Effector memory CD4-positive, alpha-beta T cell (primary cell): ENCODE results near the gene OR52R1.
"Not testable (repeated sequence)": the region's sequence is repeated elsewhere in the genome, so short reads cannot be mapped to it uniquely, and the experiment has no call there.

ENCODE experiments used
- DNase-seq, 3 donors: peaks; one replicate each; pipeline ENCODE4 v3.0.0-alpha.2; 2020
- H3K27ac ChIP-seq: 2 replicates; pipeline ENCODE4 v1.7.0; 2013; ENCODE audit warnings: mild to moderate bottlenecking, low read length, moderate library complexity; ENCODE audit not compliant: insufficient read depth, poor library complexity, severe bottlenecking
- H3K27me3 ChIP-seq: replicated peaks from 2 replicates; pipeline ENCODE4 v1.7.0; 2013; ENCODE audit warnings: mild to moderate bottlenecking, low read length; ENCODE audit not compliant: insufficient read depth, control insufficient read depth, poor library complexity, severe bottlenecking
- H3K36me3 ChIP-seq: 2 replicates; pipeline ENCODE4 v1.7.0; 2013; ENCODE audit warnings: mild to moderate bottlenecking, low read length, moderate library complexity; ENCODE audit not compliant: control insufficient read depth, insufficient read depth
- H3K4me1 ChIP-seq: 2 replicates; pipeline ENCODE4 v1.7.0; 2013; ENCODE audit warnings: low read length, mild to moderate bottlenecking; ENCODE audit not compliant: control insufficient read depth, insufficient read depth, poor library complexity, severe bottlenecking
- H3K4me3 ChIP-seq: 2 replicates; pipeline ENCODE4 v1.7.0; 2013; ENCODE audit warnings: low read length, low read depth, mild to moderate bottlenecking; ENCODE audit not compliant: insufficient read depth, poor library complexity, severe bottlenecking
- H3K9me3 ChIP-seq: 2 replicates; pipeline ENCODE4 v1.7.0; 2013; ENCODE audit warnings: mild to moderate bottlenecking, low read length, moderate library complexity; ENCODE audit not compliant: control insufficient read depth

Gene OR52R1

GRCh38 chr11:4808476-4808875 lies 4.3 kb upstream of the OR52R1 start:
- Histone ChIP-seq H3K9me3 (no peaks in the 10 kb centered on the region), H3K36me3 (no peaks in the 10 kb centered on the region), H3K4me1 (no peaks in the 10 kb centered on the region), H3K27ac (no peak overlapping the region), H3K4me3 (no peak overlapping the region), H3K27me3 (no peaks in the 10 kb centered on the region)
- no peak for DNase-seq

- H3K9me3 ChIP-seq, H3K4me1 ChIP-seq, H3K4me3 ChIP-seq, H3K27ac ChIP-seq, DNase-seq, H3K36me3 ChIP-seq, H3K27me3 ChIP-seq: not testable (repeated sequence)
Observed at GRCh38 chr11:4801316-4801715, 2.9 kb downstream of the OR52R1 start.

- Histone ChIP-seq H3K27me3 (no peaks in the 10 kb centered on the region), H3K9me3 (no peaks in the 10 kb centered on the region), H3K4me3 (no peak overlapping the region), H3K4me1 (no peaks in the 10 kb centered on the region), H3K27ac (no peak overlapping the region), H3K36me3 (no peaks in the 10 kb centered on the region)
- no peak for DNase-seq
Observed at GRCh38 chr11:4798427-4799183, 5.6 kb downstream of the OR52R1 start.

- H3K4me1 ChIP-seq: no peaks in the 10 kb centered on the region
- H3K36me3 ChIP-seq: no peaks in the 10 kb centered on the region
- no peaks in the 10 kb centered on the region for H3K27me3 ChIP-seq
- DNase-seq: no peak
- no peaks in the 10 kb centered on the region for H3K9me3 ChIP-seq
- no peak overlapping the region for H3K27ac ChIP-seq
- H3K4me3 ChIP-seq: no peak overlapping the region
Observed at GRCh38 chr11:4797206-4797605, 7.0 kb downstream of the OR52R1 start.

GRCh38 chr11:4782454-4782853 lies 21.7 kb downstream of the OR52R1 start:
- DNase-seq: no peak
- H3K27me3 ChIP-seq: no peaks in the 10 kb centered on the region
- no peak overlapping the region for H3K4me3 ChIP-seq
- H3K27ac ChIP-seq: no peak overlapping the region
- no peaks in the 10 kb centered on the region for H3K9me3 ChIP-seq
- no peaks in the 10 kb centered on the region for H3K4me1 ChIP-seq
- H3K36me3 ChIP-seq: no peaks in the 10 kb centered on the region

- H3K27ac ChIP-seq: no peak within 1 kb of the TSS
- no peak within 1 kb of the TSS for H3K4me3 ChIP-seq
- H3K9me3 ChIP-seq: no peaks in the 10 kb centered on the region
- no peaks in the 10 kb centered on the region for H3K36me3 ChIP-seq
- no peaks in the 10 kb centered on the region for H3K27me3 ChIP-seq
- DNase-seq: no peak
- H3K4me1 ChIP-seq: no peaks in the 10 kb centered on the region
Observed at GRCh38 chr11:4769838-4770237, 34.3 kb downstream of the OR52R1 start, which contains the start of gene OR51F1. Gene OR51F1, minus strand, starts transcription at chr11:4769938. Its CDS starts 0 bp downstream, at chr11:4769938.

- no peaks in the 10 kb centered on the region for H3K36me3 ChIP-seq
- H3K4me3 ChIP-seq: no peak overlapping the region
- no peak for DNase-seq
- H3K27me3 ChIP-seq: no peaks in the 10 kb centered on the region
- H3K4me1 ChIP-seq: no peaks in the 10 kb centered on the region
- no peak overlapping the region for H3K27ac ChIP-seq
- no peaks in the 10 kb centered on the region for H3K9me3 ChIP-seq
Observed at GRCh38 chr11:4768094-4768493, 36.1 kb downstream of the OR52R1 start.

GRCh38 chr11:4766420-4767043 lies 37.6 kb downstream of the OR52R1 start:
- Histone ChIP-seq H3K4me1 (no peaks in the 10 kb centered on the region), H3K9me3 (no peaks in the 10 kb centered on the region), H3K27me3 (no peaks in the 10 kb centered on the region), H3K36me3 (no peaks in the 10 kb centered on the region), H3K27ac (no peak overlapping the region), H3K4me3 (no peak overlapping the region)
- DNase-seq: no peak

- H3K36me3 ChIP-seq: no peaks in the 10 kb centered on the region
- no peak overlapping the region for H3K4me3 ChIP-seq
- H3K9me3 ChIP-seq: no peaks in the 10 kb centered on the region
- H3K4me1 ChIP-seq: no peaks in the 10 kb centered on the region
- DNase-seq: no peak
- H3K27me3 ChIP-seq: no peaks in the 10 kb centered on the region
- H3K27ac ChIP-seq: no peak overlapping the region
Observed at GRCh38 chr11:4763096-4763495, 41.1 kb downstream of the OR52R1 start.
